Measurements from ENCODE around the gene UBE2E2.

The UBE2E2 gene

DNA sequence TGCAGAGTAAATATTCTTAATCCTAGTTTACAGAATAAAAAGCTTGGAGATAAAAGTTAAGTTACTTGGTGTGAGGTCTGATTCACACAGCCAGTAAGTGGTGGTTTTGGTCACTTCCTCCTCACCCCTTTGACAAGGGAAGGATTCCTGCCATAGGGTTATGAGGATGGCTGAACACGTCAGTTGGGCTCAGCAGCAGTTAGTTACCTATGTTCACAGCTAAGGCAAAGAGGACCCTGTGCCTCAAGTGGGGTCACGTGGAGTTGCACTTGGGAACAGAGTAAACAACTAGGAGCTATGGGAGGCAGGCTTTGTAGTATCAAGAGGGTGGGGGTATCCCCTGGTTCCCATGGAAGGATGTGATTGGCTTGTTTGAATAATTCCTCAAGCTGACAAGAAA lies 232.2 kb downstream of the UBE2E2 start:
- DNase-seq (ENCODE audit: low read depth in 2 of 3, low spot score in 1 of 3) = no peak

DNA sequence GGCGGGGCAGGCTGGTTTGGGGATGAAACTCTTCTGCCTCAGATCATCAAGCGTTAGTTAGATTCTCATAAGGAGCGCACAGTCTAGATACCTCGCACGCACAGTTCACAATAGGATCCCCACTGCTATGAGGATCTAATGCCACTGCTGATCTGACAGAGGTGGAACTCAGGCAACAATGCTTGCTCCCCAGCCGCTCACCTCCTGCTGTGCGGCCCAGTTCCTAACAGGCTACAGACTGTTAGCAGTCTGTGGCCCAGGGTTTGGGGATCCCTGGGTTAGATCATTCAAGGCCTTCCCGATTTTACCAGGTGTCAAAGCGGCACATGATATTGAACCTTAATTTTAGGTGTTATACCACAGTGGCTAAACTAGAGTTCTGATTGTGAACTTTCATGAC lies 232.8 kb downstream of the UBE2E2 start:
- DNase-seq (ENCODE audit: low read depth in 2 of 3, low spot score in 1 of 3) = no peak

DNA sequence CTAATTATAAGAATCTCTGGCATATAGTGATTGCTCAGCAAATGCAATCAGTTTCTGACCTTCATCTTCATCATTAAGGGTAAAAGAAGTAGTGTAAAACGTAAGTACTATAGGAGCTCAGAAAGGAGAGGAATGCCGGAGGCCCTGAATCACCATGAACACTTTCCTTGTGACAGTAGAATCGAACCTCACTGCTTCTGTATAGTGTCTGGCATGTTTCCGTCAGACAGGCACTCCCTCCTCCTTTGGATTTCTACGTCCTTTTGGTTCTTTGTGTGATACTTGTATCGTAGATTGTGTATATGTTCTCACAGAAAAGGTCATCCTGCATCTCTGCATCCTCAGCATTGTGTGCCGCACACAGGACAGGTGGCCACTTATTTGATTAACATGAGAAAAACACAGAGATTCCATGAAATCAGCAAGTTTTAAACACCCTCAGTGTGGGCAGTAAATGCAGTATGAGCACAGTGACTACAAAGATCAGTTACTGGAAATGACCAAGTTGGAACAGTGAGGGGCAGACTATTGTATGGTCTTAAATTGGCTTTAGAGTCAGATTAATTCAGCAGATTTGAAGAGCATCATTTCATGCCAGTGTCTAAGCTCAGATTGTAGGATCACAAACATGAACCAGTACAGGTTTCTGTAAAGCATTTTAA lies 234.5 kb downstream of the UBE2E2 start:
- no peak for DNase-seq (ENCODE audit: low read depth in 2 of 3, low spot score in 1 of 3)

DNA sequence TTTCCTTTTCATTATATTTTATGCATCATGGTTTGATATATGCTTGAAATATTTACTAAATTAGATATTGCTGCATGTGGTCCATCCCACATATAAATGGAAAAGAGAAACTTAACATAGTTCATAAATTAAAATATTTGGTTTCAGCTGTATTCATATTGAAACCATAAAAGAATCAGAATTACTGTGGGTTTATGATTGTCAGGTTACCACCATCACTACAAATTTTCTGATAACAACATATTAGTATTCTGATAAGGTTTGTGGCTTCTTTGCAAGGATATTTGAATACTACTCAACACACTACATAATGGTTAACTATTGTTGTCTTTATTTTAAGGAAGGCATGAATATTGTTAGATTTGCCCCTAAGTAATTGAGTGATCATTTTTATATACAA lies 235.5 kb downstream of the UBE2E2 start:
- no peak for DNase-seq (ENCODE audit: low read depth in 2 of 3, low spot score in 1 of 3)

DNA sequence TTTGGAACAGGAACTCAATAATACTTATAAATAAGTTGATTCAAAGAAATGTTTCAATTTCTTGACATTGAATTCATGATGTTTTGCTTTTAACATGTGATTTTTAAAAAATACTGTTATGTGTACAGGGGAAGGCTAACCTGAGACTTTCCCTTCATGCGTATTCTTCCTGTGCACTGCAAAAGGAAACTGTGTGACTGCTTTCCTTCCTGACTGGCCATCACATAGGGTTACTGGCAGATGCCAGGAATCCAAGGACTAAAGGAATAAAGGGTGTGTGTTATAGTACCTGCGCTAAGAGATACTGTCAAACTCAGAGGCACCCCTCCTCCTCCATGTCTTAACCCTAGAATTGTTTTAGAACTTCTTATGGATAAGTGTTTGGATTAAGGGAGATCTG lies 236.0 kb downstream of the UBE2E2 start:
- no peak for DNase-seq (ENCODE audit: low read depth in 2 of 3, low spot score in 1 of 3)

DNA sequence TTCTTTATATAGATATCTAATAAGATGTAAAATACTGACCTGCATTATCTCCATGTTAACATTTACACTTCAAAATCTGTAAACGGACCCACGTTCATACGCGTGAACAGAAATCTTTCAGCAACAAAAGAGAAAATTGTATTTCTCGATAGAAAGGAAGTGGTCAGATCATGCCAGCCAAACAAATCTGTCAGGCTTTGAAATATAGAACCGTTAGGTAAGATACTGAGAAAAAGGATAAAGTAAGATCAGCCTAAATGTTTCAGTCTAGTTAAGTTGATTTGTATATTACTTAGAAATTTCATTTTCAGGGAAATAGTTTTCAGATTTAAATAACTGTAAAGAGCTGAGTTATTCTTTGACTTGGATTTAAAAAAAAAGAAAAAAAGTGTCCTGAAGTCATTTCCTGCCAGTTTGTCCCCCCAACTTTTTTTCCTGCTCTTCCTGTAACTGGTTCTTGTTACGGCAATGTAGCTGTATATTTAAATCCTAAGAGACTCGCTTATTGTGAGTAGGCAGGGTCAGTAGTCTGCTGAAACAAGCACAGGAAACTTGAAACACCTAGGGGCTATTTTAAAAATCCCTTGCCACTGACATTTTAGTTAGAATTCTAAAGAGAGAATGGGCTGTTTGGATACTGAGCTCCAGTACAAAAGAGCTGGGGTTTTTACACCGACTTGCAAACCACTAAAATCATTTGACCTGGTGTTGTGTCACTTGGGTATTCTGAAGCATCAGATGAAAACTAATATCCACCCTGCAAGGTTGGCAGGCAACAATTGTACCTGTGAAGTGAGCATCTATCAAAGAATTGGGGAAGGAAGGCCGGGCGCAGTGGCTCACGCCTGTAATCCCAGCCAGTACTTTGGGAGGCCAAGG lies 237.5 kb downstream of the UBE2E2 start:
- no peak for DNase-seq (ENCODE audit: low read depth in 2 of 3, low spot score in 1 of 3)

DNA sequence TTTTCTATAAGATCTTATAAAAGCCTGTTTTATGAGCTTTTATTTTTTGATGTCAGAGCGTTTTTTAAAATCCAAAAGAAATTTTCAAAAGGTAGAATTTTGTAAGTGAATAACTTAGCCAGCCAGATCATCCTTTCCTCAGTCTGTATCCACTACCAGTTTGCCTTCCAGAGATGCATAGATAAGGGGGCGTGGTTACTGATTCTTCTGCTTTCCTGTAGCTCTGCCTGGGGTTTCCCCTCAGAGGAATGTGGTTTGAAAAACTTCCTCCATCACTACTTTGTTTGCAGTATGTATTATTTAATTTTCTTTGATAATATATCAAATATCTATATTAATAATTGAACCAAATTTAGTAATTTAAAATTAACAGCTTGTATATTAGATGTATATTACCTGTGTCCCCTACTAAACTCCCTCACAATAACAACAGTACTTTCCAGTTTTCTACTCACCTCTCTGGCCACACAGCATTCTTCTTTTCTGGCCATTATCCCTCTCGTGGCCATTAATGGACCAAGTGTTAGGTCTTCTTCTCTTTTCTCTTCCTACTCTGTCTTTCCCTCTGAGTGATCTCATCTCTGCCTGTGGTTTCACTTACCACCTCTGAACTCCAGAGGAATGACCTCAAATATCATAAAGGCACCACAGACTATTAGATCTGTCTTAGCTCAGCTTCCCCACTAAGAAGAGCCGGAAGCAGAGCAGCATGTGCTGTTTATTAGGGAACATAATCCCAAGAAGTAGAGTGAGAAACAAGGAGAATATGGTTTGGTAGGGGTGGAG lies 239.7 kb downstream of the UBE2E2 start:
- no peak for DNase-seq (ENCODE audit: low read depth in 2 of 3, low spot score in 1 of 3)

DNA sequence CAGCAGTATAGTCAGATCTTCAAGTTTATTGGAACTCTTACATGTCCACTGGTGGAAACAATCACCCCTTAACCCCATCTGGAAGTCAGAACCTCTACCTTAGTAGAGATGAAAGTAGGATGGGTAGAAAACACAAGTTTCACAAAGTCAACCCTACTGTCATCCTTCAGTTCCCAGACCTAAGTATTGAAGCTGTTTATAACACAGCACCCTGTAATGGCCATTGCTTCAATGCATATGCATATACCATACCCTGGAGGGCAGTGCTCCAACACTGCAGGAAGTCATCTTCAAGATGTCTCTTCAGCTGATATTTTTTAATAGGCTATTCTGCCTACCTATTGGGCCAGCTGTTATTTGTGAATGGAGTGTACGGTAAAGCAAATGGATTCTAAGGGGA lies 241.3 kb downstream of the UBE2E2 start:
- DNase-seq (ENCODE audit: low read depth in 2 of 3, low spot score in 1 of 3) = no peak

DNA sequence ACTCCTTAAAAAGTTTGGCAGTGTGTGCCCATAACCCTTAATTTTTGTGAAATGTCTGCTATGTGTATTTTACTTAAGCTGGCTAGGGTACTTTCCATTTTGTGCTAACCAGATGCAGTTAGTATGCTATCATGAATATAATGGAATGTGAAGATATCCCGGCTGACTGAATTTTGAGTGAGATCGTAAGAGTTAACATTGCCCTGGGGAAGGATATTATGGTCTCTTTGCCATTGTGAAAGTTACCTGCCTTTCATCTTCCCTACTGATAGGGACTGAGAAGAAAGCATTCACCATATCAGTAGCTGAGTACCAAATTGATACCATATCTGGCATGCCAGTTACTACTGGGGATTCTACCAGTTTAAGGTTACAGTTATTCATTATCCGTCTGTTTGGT lies 243.2 kb downstream of the UBE2E2 start:
- no peak for DNase-seq (ENCODE audit: low read depth in 2 of 3, low spot score in 1 of 3)

DNA sequence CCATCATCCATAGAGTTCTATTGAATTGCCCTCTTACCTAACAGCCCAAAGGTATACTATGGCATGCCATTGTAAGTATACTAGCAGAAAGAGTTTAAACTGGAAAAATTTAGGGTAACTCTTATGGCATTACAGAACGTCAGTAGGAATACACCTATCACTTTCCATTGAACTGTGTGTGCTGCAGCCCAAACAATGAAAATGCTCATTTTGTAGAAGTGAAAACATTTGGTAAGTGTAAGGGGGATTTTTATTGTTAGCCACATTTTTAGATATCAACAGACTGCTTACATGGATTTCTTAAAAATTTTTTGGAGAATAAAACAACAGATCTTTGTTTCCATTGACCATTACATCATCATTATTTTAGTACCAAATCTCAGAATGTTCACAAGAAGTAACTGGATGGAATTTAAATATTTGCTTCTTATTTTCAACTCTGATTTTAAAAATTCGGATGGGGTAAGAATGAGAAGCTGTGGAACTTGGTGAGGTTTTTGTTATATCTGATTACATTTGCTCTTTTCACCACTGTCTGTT lies 245.9 kb downstream of the UBE2E2 start:
- DNase-seq (ENCODE audit: low read depth in 2 of 3, low spot score in 1 of 3) = no peak

DNA sequence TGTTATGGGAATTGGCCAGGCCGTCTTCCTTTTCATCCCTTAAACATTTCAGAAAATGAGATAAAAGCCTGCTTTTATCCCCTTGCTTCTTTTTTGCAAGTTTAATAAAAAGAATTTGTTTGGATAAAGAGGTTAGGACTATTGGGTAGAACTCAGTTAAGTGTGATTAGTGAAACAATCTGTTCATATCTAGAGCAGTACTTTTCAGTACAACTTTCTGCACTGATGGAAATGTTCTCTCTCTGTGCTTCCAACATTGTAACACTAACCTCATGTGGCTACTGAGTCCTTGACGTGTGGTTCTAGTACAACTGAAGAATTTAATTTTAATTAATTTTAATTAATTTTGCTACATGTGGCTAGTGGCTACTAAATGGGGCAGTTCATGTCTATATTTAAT lies 246.9 kb downstream of the UBE2E2 start:
- no peak for DNase-seq (ENCODE audit: low read depth in 2 of 3, low spot score in 1 of 3)

DNA sequence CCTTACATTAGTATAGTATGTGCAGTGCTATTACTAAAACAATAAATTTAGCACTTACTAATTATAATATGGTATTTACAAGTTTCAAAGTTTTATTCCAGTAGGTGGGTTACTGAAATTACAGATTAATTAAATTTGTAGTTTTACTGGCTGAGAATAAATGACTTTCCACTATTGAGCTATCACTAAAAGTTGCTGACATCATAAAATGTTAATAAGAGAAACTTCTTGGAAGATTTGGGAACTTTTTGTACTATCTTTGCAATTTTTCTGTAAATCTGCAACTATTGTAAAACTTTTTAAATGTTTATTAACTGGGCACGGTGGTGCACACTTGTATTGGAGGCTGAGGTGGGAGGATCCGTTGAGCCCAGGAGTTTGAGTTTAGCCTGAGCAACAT lies 247.7 kb downstream of the UBE2E2 start:
- DNase-seq (ENCODE audit: low read depth in 2 of 3, low spot score in 1 of 3) = no peak

DNA sequence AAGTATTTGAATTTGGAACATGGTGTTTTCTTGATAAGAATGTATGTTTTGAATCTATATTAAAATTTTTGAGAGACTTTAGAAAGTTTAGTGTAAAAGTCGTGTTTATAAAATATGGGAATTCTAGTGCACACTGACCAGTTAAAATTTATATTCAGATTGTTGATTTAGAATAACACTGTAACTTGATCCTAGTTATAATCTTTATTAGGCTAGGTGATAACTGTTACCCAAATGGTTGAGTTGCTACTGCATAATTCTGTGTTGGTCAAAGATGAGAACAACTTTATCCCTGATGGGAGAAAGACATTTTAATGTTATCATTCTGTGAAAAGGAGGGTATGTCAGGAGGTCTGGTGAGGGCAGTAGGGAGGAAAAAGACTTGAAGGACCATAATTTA lies 249.3 kb downstream of the UBE2E2 start:
- DNase-seq (ENCODE audit: low read depth in 2 of 3, low spot score in 1 of 3) = no peak

DNA sequence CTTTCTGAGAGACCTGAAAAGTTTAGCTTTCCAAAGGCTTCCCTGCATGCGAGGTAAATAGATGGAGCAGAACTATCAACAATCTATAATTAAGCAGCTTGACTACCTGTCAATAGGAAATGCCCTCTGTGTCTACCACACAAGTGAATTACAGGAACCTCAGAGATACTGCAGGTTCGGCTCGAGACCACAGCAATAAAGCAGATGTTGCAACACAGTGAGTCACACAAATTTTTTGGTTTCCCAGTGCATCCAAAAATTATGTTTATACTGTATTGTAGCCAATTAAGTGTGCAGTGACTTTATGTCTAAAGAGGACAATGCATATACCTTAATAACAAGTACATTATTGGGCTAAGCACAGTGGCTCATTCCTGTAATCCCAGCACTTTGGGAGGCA lies 252.0 kb downstream of the UBE2E2 start:
- DNase-seq (ENCODE audit: low read depth in 2 of 3, low spot score in 1 of 3) = no peak

DNA sequence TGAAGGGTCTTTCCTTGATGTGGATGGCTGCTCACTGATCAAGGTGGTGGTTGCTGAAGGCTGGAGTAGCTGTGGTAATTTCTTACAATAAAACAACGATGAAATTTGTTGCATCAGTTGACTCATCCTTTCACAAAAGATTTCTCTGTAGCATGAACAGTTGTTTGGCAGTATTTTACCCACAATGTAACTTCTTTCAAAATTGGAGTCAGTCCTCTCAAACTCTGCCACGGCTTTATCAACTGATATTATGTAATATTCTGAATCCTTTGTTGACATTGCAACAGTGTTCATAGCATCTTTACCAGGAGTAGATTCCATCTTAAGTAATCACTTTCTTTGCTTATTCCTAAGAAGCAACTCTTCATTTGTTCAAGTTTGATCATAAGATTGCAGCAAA lies 252.6 kb downstream of the UBE2E2 start:
- no peak for DNase-seq (ENCODE audit: low read depth in 2 of 3, low spot score in 1 of 3)

DNA sequence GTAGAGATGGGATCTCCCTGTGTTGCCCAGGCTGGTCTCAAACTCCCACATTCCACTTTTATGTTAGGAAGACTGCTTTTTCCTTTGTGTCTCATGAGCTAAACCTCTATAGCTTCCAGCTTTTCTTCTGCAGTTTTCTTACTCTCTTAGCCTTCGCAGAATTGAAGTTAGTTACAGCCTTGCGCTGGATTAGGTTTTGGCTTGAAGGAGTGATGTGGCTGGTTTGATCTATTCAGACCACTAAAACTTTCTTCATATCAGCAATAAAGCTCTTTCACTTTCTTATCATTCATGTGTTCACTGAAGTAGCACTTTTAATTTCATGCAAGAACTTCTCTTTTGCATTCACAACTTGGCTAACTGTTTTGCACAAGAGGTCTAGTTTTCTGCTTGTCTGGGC lies 254.6 kb downstream of the UBE2E2 start:
- DNase-seq (ENCODE audit: low read depth in 2 of 3, low spot score in 1 of 3) = no peak

DNA sequence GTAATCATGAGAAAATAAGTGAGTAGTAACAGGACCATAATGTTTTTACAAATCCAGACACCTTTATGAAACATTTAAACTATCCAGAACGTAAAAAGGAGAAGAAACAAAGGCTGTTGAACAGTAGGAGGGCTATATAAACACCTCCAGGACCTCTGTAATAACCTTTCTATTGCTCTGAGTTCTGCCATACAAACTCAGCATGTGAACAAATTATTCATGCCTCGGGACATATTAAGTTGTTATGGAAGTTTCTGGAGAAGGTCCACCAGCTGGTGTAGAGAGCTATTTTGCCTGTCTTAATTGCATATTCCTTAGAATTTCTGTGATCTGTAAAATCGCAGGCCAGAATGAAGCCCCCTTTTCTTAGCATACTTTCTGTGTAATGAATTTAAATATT lies 256.3 kb downstream of the UBE2E2 start:
- DNase-seq (ENCODE audit: low read depth in 2 of 3, low spot score in 1 of 3) = no peak

DNA sequence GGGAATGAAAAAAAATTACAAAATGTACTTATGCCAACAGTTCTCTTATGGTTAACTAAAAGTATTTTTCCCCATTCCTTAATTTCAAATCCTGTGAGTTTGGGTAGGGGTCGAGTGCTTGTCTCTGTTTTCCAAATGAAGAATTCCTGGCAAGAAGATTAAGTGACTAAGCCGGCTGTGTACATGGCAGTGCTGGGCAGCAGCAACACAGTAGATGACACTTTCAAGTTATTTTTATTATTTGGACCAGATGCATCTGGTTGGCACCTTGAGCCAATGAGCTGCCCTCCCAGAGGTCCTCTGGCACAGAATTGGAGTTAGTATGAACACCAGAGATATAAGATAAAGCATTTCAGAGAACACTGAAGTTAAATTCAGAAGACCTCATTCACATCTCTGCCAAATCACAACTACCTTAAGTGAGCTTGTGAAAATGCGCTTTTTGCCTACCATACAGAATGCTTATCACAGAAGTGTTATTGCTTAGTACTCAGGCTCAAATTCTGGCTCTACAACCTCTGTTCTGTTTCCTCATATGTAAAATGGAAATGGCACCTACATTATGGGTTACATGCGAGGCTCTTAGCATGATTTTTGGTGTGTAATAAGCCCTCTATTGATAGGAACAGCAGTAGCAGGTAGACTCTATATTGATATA lies 256.9 kb downstream of the UBE2E2 start:
- no peak for DNase-seq (ENCODE audit: low read depth in 2 of 3, low spot score in 1 of 3)

DNA sequence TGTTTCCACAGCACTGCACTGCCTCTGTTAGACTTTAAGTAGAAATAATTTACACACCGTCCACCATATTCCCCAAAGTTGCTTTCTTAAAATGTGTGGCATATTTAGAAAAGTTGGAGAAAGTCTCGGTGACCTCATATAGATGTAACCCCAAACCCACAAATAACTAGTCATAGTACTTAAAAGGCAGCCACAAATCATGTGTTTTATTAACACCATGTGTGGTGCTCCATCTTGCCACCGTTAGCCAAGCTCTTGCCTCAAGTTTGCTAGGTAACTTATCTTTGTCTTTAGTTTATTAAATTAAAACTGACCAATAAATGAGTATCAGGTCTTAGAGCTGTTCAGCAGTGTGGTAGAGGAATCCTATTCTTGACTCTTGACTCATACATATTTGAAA lies 257.9 kb downstream of the UBE2E2 start:
- DNase-seq (ENCODE audit: low read depth in 2 of 3, low spot score in 1 of 3) = no peak

DNA sequence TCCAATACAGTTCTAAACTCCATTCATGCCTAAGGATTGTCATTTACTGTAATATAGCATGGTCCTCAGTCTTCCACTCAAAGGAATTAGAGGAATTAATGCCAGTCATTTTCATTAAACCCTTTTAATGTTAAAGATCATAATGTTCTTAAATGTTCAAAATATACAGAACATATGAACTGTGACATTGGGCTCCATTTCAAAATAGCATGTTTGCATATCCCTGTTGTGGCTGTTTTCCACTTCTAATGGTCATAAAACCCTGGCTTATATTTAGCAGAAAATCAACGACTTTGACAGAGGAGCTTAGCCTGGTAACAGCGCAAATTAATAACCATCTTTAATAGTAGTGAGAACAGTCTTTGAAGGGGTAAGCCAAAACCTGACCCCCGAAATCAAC lies 260.7 kb downstream of the UBE2E2 start:
- DNase-seq (ENCODE audit: low read depth in 2 of 3, low spot score in 1 of 3) = no peak

DNA sequence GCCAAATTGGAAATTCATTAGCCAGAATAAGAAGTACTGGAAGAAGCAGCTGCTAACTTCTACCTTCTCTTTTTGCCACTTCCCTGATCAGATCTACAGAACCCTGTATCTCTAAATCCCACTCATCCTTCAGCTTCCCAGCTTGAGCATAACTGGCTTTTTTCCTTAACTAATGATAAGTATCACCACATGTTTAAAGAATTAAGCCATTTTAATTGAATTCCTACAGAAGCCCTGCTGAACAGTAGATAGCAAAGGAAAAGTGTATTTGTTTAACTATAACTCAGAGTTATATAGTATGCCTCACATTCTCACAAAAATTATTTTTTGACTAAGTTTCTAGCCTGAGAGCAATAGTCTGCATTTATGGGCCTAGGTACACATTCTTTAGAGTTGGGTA lies 262.4 kb downstream of the UBE2E2 start:
- no peak for DNase-seq (ENCODE audit: low read depth in 2 of 3, low spot score in 1 of 3)

Measured in stimulated activated CD4-positive, alpha-beta T cell treated with anti-CD3 and anti-CD28 coated beads, Interleukin-12 subunit alpha, Interleukin-12 subunit beta, amount 100 ng/mL, for 48 hours (primary cell).